Measurements from ENCODE around the gene RIPOR3. TPM values are rescaled to one million over a fixed set of nuclear protein-coding genes. Genes with fewer than 3 reads are reported as not detected.
"Not testable (repeated sequence)": the region's sequence is repeated elsewhere in the genome, so short reads cannot be mapped to it uniquely, and the experiment has no call there.

The RIPOR3 gene
- total and polyA plus RNA-seq, 9 donors = 3.8 to 9.7 (median 5.8) TPM

GRCh38 chr20:50608750-50609104 is 82.6 kb downstream of the RIPOR3 start:
- Histone ChIP-seq H3K36me3 (ENCODE audit: control insufficient read depth, insufficient read depth, low read length) (no peaks in the 10 kb centered on the region), H3K4me3 (ENCODE audit: low read length) (no peak overlapping the region)
- 93% methylated on average over 10 of the region's 13 CpGs for WGBS (ENCODE audit: insufficient coverage)

GRCh38 chr20:50607850-50608749 is 83.2 kb downstream of the RIPOR3 start:
- no peaks in the 10 kb centered on the region for H3K9me3 ChIP-seq (replicated peaks; ENCODE audit: control insufficient read depth, low read depth, low read length)
- H3K27ac ChIP-seq (ENCODE audit: low read length) = no peak overlapping the region
- H3K4me1 ChIP-seq (ENCODE audit: control insufficient read depth, insufficient read depth, low read length) = no peaks in the 10 kb centered on the region
- no peak for DNase-seq
- WGBS (ENCODE audit: insufficient coverage) = 86% methylated on average over 23 of the region's 32 CpGs
- H3K4me3 ChIP-seq (ENCODE audit: low read length) = no peak overlapping the region
- H3K36me3 ChIP-seq (ENCODE audit: control insufficient read depth, insufficient read depth, low read length) = no peaks in the 10 kb centered on the region
- H3K27me3 ChIP-seq (ENCODE audit: control insufficient read depth, insufficient read depth, low read length) = no peaks in the 10 kb centered on the region

More at GRCh38 chr20:50608750-50609104, 82.6 kb downstream of the RIPOR3 start:
- H3K27ac ChIP-seq (ENCODE audit: low read length) = no peak overlapping the region
- no peaks in the 10 kb centered on the region for H3K27me3 ChIP-seq (ENCODE audit: control insufficient read depth, insufficient read depth, low read length)
- no peaks in the 10 kb centered on the region for H3K9me3 ChIP-seq (replicated peaks; ENCODE audit: control insufficient read depth, low read depth, low read length)
- no peak for DNase-seq
- no peaks in the 10 kb centered on the region for H3K4me1 ChIP-seq (ENCODE audit: control insufficient read depth, insufficient read depth, low read length)

GRCh38 chr20:50607436-50607835 is 83.9 kb downstream of the RIPOR3 start:
- Histone ChIP-seq H3K4me3 (ENCODE audit: low read length) (no peak overlapping the region), H3K4me1 (ENCODE audit: control insufficient read depth, insufficient read depth, low read length) (no peaks in the 10 kb centered on the region), H3K27ac (ENCODE audit: low read length) (no peak overlapping the region), H3K36me3 (ENCODE audit: control insufficient read depth, insufficient read depth, low read length) (no peaks in the 10 kb centered on the region), H3K27me3 (ENCODE audit: control insufficient read depth, insufficient read depth, low read length) (no peaks in the 10 kb centered on the region), H3K9me3 (replicated peaks; ENCODE audit: control insufficient read depth, low read depth, low read length) (no peaks in the 10 kb centered on the region)
- DNase-seq = no peak
- WGBS (ENCODE audit: insufficient coverage) = 77% methylated on average over 9 of the region's 9 CpGs

GRCh38 chr20:50605136-50605535 is 86.2 kb downstream of the RIPOR3 start:
- Histone ChIP-seq H3K27me3 (ENCODE audit: control insufficient read depth, insufficient read depth, low read length) (no peaks in the 10 kb centered on the region), H3K27ac (ENCODE audit: low read length) (no peak overlapping the region), H3K36me3 (ENCODE audit: control insufficient read depth, insufficient read depth, low read length) (no peaks in the 10 kb centered on the region), H3K4me3 (ENCODE audit: low read length) (no peak overlapping the region), H3K9me3 (replicated peaks; ENCODE audit: control insufficient read depth, low read depth, low read length) (no peaks in the 10 kb centered on the region), H3K4me1 (ENCODE audit: control insufficient read depth, insufficient read depth, low read length) (no peaks in the 10 kb centered on the region)
- 71% methylated on average over 1 of the region's 5 CpGs for WGBS (ENCODE audit: insufficient coverage)
- no peak for DNase-seq

- H3K27ac ChIP-seq (ENCODE audit: low read length) = no peak overlapping the region
- no peaks in the 10 kb centered on the region for H3K9me3 ChIP-seq (replicated peaks; ENCODE audit: control insufficient read depth, low read depth, low read length)
- H3K4me3 ChIP-seq (ENCODE audit: low read length) = no peak overlapping the region
- H3K36me3 ChIP-seq (ENCODE audit: control insufficient read depth, insufficient read depth, low read length) = no peaks in the 10 kb centered on the region
- no peak for DNase-seq
- no peaks in the 10 kb centered on the region for H3K27me3 ChIP-seq (ENCODE audit: control insufficient read depth, insufficient read depth, low read length)
- H3K4me1 ChIP-seq (ENCODE audit: control insufficient read depth, insufficient read depth, low read length) = no peaks in the 10 kb centered on the region
- 91% methylated on average over 9 of the region's 12 CpGs for WGBS (ENCODE audit: insufficient coverage)
These were observed 86.9 kb downstream of the RIPOR3 start for GRCh38 chr20:50604451-50604850.

- H3K4me3 ChIP-seq (ENCODE audit: low read length) = no peak overlapping the region
- no peaks in the 10 kb centered on the region for H3K27me3 ChIP-seq (ENCODE audit: control insufficient read depth, insufficient read depth, low read length)
- H3K4me1 ChIP-seq (ENCODE audit: control insufficient read depth, insufficient read depth, low read length) = no peaks in the 10 kb centered on the region
- no peak overlapping the region for H3K27ac ChIP-seq (ENCODE audit: low read length)
- no peaks in the 10 kb centered on the region for H3K9me3 ChIP-seq (replicated peaks; ENCODE audit: control insufficient read depth, low read depth, low read length)
- no peaks in the 10 kb centered on the region for H3K36me3 ChIP-seq (ENCODE audit: control insufficient read depth, insufficient read depth, low read length)
- no peak for DNase-seq
- 93% methylated on average over 14 of the region's 15 CpGs for WGBS (ENCODE audit: insufficient coverage)
These were observed 88.8 kb downstream of the RIPOR3 start for GRCh38 chr20:50602432-50603088.

GRCh38 chr20:50601511-50602431 is 89.6 kb downstream of the RIPOR3 start:
- Histone ChIP-seq H3K9me3 (replicated peaks; ENCODE audit: control insufficient read depth, low read depth, low read length) (no peaks in the 10 kb centered on the region), H3K4me3 (ENCODE audit: low read length) (no peak overlapping the region), H3K27ac (ENCODE audit: low read length) (no peak overlapping the region), H3K36me3 (ENCODE audit: control insufficient read depth, insufficient read depth, low read length) (no peaks in the 10 kb centered on the region), H3K27me3 (ENCODE audit: control insufficient read depth, insufficient read depth, low read length) (no peaks in the 10 kb centered on the region), H3K4me1 (ENCODE audit: control insufficient read depth, insufficient read depth, low read length) (no peaks in the 10 kb centered on the region)
- 87% methylated on average over 28 of the region's 33 CpGs for WGBS (ENCODE audit: insufficient coverage)
- no peak for DNase-seq

- no peak overlapping the region for H3K27ac ChIP-seq (ENCODE audit: low read length)
- DNase-seq = no peak
- no peaks in the 10 kb centered on the region for H3K9me3 ChIP-seq (replicated peaks; ENCODE audit: control insufficient read depth, low read depth, low read length)
- H3K4me1 ChIP-seq (ENCODE audit: control insufficient read depth, insufficient read depth, low read length) = peaks cover 12% of the 10 kb centered on the region
- H3K36me3 ChIP-seq (ENCODE audit: control insufficient read depth, insufficient read depth, low read length) = no peaks in the 10 kb centered on the region
- WGBS (ENCODE audit: insufficient coverage) = 81% methylated on average over 7 of the region's 12 CpGs
- H3K4me3 ChIP-seq (ENCODE audit: low read length) = no peak overlapping the region
- H3K27me3 ChIP-seq (ENCODE audit: control insufficient read depth, insufficient read depth, low read length) = peaks cover 8% of the 10 kb centered on the region
These were observed 91.0 kb downstream of the RIPOR3 start for GRCh38 chr20:50600281-50600895.

GRCh38 chr20:50598768-50599167 is 92.6 kb downstream of the RIPOR3 start:
- not testable (repeated sequence) for H3K36me3 ChIP-seq (ENCODE audit: control insufficient read depth, insufficient read depth, low read length); H3K27ac ChIP-seq (ENCODE audit: low read length); H3K27me3 ChIP-seq (ENCODE audit: control insufficient read depth, insufficient read depth, low read length); H3K9me3 ChIP-seq (replicated peaks; ENCODE audit: control insufficient read depth, low read depth, low read length); H3K4me3 ChIP-seq (ENCODE audit: low read length); DNase-seq
- WGBS (ENCODE audit: insufficient coverage) = 100% methylated on average over 1 of the region's 5 CpGs
- peaks cover 24% of the 10 kb centered on the region for H3K4me1 ChIP-seq (ENCODE audit: control insufficient read depth, insufficient read depth, low read length)

All from muscle of leg (tissue), 11 donors.